Lower leg skin (tissue), 4 donors: ENCODE data around the gene SPDYE17. TPM values are rescaled to one million over a fixed set of nuclear protein-coding genes. Genes with fewer than 3 reads are reported as not detected.
"Not testable (repeated sequence)": the region's sequence is repeated elsewhere in the genome, so short reads cannot be mapped to it uniquely, and the experiment has no call there.

Source experiments
- DNase-seq, 2 donors: peaks; one replicate each; pipeline ENCODE4 v3.0.0-alpha.2; 2019; ENCODE audit warnings: low spot score in 2 of 2
- H3K4me3 ChIP-seq: fragments of 200-600 bp; sonication (generic); 2 replicates; pipeline ENCODE4 v1.5.1; 2017; ENCODE audit warnings: mild to moderate bottlenecking, low read depth; ENCODE audit not compliant: poor library complexity, severe bottlenecking
- WGBS, 2 donors: methylation state at CpG; one replicate each; pipeline ENCODE4 v1.1.5; 2018; 5-methylcytosine and 5-hydroxymethylcytosine counted together
- intact Hi-C: fragments of 100-400 bp; cut with DNase I; formaldehyde crosslinking; loops from one replicate; pipeline ENCODE4 v1.15.0; 2023; ENCODE audit warnings: low total_unique reads
- total RNA-seq, 4 donors: library from RNA; depleted of rRNA; stranded (reverse); fragments of >200 nt; gene quantifications; one replicate each; pipeline ENCODE4 v1.1.0, GENCODE V29; 2016

SPDYE17 gene
- total RNA-seq, 4 donors from 2014 or later = not detected

DNA sequence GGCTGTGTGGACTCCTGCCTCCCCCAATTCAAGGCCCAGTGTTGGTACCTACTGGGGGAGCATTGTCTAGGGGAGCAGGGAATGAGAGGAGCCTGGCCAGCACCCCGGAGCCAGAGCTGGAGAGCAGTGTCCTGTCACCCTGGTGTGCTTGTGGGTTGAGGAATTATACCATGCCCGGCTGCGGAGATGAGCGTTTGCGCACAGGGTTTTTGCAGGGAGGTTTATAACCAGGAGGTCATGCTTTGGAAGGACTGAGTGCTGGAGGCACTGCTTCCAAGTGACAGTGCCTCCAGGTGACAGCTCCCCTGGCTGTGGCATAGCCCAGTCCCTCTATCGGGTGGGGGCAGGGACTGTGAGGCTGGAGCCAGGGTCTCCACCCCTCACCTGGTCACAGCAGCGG lies 39.3 kb downstream of the SPDYE17 start:
- DNase-seq = peak in 1 of 2 donors; percentile 52
- 90 to 100% methylated on average over 2 to 4 of the region's 7 CpGs for WGBS, 2 donors
- intact Hi-C loops, H3K4me3 ChIP-seq: not testable (repeated sequence)

DNA sequence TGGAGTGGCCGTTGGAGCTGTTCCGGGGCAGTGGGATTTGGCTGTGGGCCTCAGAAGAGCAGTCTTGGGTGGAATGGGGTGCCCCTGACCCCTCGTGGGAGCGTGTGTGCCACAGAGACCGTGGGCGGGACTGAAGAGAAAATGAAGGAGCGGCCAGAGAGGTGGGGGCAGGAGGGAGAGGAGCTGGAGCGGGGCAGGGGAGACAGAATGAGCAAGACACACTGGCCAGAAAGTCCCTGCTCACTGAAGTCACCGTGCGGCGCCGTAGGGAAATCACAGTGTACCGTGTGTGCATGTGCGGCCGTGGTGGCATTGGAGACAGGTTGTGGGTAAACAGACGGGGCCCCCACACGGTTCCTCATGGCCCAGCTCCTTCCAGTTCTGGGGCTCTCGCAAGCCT lies 40.0 kb downstream of the SPDYE17 start:
- DNase-seq, intact Hi-C loops, H3K4me3 ChIP-seq: not testable (repeated sequence)
- WGBS, 2 donors = 62 to 84% methylated on average over 6 to 7 of the region's 18 CpGs

DNA sequence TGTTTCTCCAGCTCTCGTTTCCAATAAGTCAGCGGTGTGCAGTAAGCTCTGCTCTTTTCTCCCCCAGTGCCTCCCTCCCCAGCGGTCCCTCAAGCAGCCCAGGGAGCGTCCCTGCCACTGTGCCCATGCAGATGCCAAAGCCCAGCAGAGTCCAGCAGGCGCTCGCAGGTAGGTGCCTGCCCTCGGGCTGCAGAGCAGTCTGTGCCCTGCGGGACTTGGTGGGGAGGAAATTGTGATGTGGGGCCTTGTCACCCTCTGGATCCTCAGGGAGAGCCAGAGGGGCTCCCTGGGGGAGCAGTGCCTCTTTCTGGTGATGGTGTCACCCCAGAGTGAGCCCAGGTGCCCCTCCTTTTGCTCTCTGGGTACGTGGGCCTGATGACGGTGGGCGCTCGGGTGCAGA lies 42.0 kb downstream of the SPDYE17 start:
- DNase-seq, H3K4me3 ChIP-seq, intact Hi-C loops: not testable (repeated sequence)
- WGBS, 2 donors = 93% methylated on average over 5 of the region's 12 CpGs; no CpG with 5 or more reads in 1 of the 2 donors

GRCh38 chr7:76985924-76986717 lies 46.0 kb downstream of the SPDYE17 start:
- DNase-seq, H3K4me3 ChIP-seq, intact Hi-C loops: not testable (repeated sequence)
- WGBS, 2 donors = 82 to 100% methylated on average over 2 to 9 of the region's 16 CpGs

- DNase-seq, H3K4me3 ChIP-seq, intact Hi-C loops: not testable (repeated sequence)
- no CpG with 5 or more reads among the region's 5 CpGs for WGBS, 2 donors
Measured at GRCh38 chr7:76984784-76985136, 47.4 kb downstream of the SPDYE17 start.

DNA sequence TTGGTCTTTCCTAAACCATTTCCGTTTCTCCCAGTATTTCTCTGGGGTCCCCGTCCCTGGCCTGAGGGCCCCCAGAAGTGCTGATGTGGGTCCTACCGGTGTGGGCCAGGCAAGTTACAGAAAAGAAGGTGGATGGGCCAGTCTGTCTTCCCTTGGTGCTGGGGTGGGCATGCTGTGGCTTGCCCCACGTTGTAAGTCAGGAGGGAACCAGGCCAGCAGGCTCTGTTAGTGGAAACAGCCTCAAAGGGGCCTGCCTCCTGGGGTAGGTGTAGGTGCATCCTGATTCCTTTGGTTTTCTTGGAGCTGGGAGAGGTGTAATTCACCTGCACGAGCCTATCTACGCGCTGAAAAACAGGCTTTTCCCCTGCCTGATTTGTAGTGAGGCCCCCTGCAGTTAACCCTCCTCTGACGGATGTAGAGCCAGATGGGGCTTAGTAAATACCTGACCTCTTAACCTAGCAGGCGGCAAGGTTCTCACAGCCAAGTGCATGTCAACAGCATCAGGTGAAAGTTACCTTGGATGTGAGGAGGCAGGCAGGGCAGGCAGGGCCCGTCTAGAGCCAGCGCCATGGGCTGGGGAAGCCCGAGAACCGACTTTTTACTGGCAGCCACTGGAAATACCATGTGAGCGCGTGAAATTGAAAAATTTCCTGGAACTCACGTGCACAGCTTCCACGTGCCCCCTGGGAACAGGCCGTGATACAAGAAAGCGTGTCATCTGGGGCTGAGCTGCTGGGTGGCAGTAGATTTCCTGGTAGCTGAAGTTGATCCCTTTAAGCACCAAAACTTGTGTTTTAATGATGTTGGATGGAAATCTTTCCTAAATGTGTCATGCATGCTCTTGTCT lies 48.0 kb downstream of the SPDYE17 start:
- no CpG with 5 or more reads among the region's 19 CpGs for WGBS, 2 donors
- H3K4me3 ChIP-seq, intact Hi-C loops, DNase-seq: not testable (repeated sequence)

GRCh38 chr7:76983333-76983732 lies 48.8 kb downstream of the SPDYE17 start:
- H3K4me3 ChIP-seq, DNase-seq, intact Hi-C loops: not testable (repeated sequence)
- WGBS, 2 donors = no CpG with 5 or more reads among the region's 5 CpGs

GRCh38 chr7:76982501-76982900 lies 49.7 kb downstream of the SPDYE17 start:
- no CpG with 5 or more reads among the region's 10 CpGs for whole genome bisulfite sequencing, 2 donors

GRCh38 chr7:76981187-76981970 lies 50.8 kb downstream of the SPDYE17 start:
- DNase-seq = peak in 1 of 2 donors; percentile 56
- 96 to 97% methylated on average over 6 to 7 of the region's 26 CpGs for WGBS, 2 donors
- intact Hi-C loops = not testable (repeated sequence)

More at GRCh38 chr7:76982501-76982900, 49.7 kb downstream of the SPDYE17 start:
- peak in 1 of 2 donors; percentile 52 for DNase-seq
- H3K4me3 ChIP-seq, intact Hi-C loops: not testable (repeated sequence)

DNA sequence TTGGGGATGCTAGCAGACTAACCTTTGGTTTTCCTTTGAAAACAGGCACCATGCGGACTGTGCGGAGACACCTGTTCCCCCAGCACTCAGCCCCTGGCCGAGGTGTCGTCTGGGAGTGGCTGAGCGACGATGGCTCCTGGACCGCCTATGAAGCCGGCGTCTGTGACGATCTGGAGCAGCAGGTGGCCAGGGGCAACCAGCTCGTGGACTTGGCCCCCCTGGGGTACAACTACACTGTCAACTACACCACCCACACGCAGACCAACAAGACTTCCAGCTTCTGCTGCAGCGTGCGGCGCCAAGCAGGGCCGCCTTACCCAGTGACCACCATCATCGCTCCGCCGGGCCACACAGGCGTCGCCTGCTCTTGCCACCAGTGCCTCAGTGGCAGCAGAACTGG lies 51.6 kb downstream of the SPDYE17 start:
- H3K4me3 ChIP-seq, intact Hi-C loops: not testable (repeated sequence)
- peak in 1 of 2 donors; percentile 58 for DNase-seq
- 91 to 93% methylated on average over 21 of the region's 21 CpGs for WGBS, 2 donors

More at GRCh38 chr7:76981187-76981970, 50.8 kb downstream of the SPDYE17 start:
- not testable (repeated sequence) for H3K4me3 ChIP-seq

- WGBS, 2 donors = 49 to 58% methylated on average over 4 to 5 of the region's 13 CpGs
- intact Hi-C loops, H3K4me3 ChIP-seq: not testable (repeated sequence)
- peak in 1 of 2 donors; percentile 23 for DNase-seq
Measured at GRCh38 chr7:76977761-76978367, 54.3 kb downstream of the SPDYE17 start.

- intact Hi-C loops, H3K4me3 ChIP-seq: not testable (repeated sequence)
- DNase-seq = peak in 1 of 2 donors; percentile 57
- WGBS, 2 donors = 48 to 65% methylated on average over 23 to 24 of the region's 27 CpGs
Measured at GRCh38 chr7:76974793-76975579, 57.2 kb downstream of the SPDYE17 start.

DNA sequence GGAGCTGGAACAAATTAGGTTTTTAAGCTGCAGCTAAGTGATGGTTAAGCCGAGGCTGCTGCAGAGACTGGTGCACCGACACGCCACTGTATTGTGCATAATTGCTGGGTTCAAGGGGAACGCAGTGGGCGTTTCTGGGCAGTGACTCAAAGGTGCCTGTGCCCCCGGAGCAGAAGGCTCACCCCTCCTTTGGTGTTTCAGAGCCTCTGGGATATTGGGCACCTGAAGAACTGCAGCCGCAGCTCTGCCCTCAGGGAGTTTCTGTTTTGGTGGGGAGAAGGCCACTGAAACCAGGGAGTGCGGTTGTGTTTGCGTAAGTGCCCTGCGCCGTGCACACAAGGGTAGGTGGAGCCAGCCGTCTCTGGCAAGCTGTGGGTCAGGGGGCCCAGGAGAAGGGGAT lies 57.8 kb downstream of the SPDYE17 start:
- intact Hi-C loops, H3K4me3 ChIP-seq: not testable (repeated sequence)
- peak in 1 of 2 donors; percentile 57 for DNase-seq
- WGBS, 2 donors = 73 to 100% methylated on average over 1 to 4 of the region's 12 CpGs
